CD8-positive, alpha-beta memory T cell (primary cell): Measurements from ENCODE around the gene ADGRV1. TPM values are rescaled to one million over a fixed set of nuclear protein-coding genes. Genes with fewer than 3 reads are reported as not detected.

Experiments used
- CTCF ChIA-PET: fragments of 350-600 bp; sonication (Branson Sonifier 250); formaldehyde crosslinking; loops from one replicate; lab custom pipeline; 2021; ENCODE audit warnings: antibody characterized with exemption; lab: Charles Lee
- POLR2A ChIA-PET: fragments of 350-600 bp; sonication (Branson Sonifier 250); formaldehyde crosslinking; loops from one replicate; lab custom pipeline; 2021; ENCODE audit warnings: antibody characterized with exemption; lab: Charles Lee
- DNase-seq, 5 donors: peaks; one replicate each; pipeline versions ENCODE4 v3.0.0 to v3.0.0-alpha.2; 2020 to 2022; ENCODE audit warnings: mixed read lengths in 1 of 5
- H3K27ac ChIP-seq: one replicate; pipeline ENCODE4 v1.7.0; 2013; ENCODE audit warnings: low read depth, mild to moderate bottlenecking, low read length, moderate library complexity
- H3K27me3 ChIP-seq: 2 replicates; pipeline ENCODE4 v1.7.0; 2013; ENCODE audit warnings: low read length, mild to moderate bottlenecking; ENCODE audit not compliant: insufficient read depth, poor library complexity, severe bottlenecking
- H3K36me3 ChIP-seq: 2 replicates; pipeline ENCODE4 v1.7.0; 2013; ENCODE audit warnings: mild to moderate bottlenecking, low read length, moderate library complexity; ENCODE audit not compliant: insufficient read depth
- H3K4me1 ChIP-seq: 2 replicates; pipeline ENCODE4 v1.7.0; 2013; ENCODE audit warnings: mild to moderate bottlenecking, low read length, moderate library complexity; ENCODE audit not compliant: insufficient read depth
- H3K4me3 ChIP-seq: 2 replicates; pipeline ENCODE4 v1.7.0; 2013; ENCODE audit warnings: mild to moderate bottlenecking, low read length
- H3K9me3 ChIP-seq: 2 replicates; pipeline ENCODE4 v1.7.0; 2013; ENCODE audit warnings: mild to moderate bottlenecking, low read length
- H3K27ac Mint-ChIP-seq, 8 donors: one replicate each; pipeline ENCODE4 v1.8.0; 2020 to 2021; ENCODE audit warnings: mixed read lengths in 8 of 8, mild to moderate bottlenecking in 6 of 8, inconsistent platforms in 3 of 8, moderate library complexity in 3 of 8
- H3K27me3 Mint-ChIP-seq, 2 donors: one replicate each; pipeline ENCODE4 v1.8.0; 2020 to 2021; ENCODE audit warnings: mixed read lengths in 2 of 2, mild to moderate bottlenecking in 1 of 2, moderate library complexity in 1 of 2
- H3K36me3 Mint-ChIP-seq, 3 donors: one replicate each; pipeline ENCODE4 v1.8.0; 2020 to 2021; ENCODE audit warnings: mixed read lengths in 3 of 3, inconsistent platforms in 1 of 3, mild to moderate bottlenecking in 1 of 3
- H3K4me1 Mint-ChIP-seq, 3 donors: one replicate each; pipeline ENCODE4 v1.8.0; 2020 to 2021; ENCODE audit warnings: mixed read lengths in 3 of 3, inconsistent platforms in 1 of 3, mild to moderate bottlenecking in 1 of 3
- H3K4me3 Mint-ChIP-seq, 7 donors: one replicate each; pipeline ENCODE4 v1.8.0; 2020 to 2021; ENCODE audit warnings: mixed read lengths in 7 of 7, mild to moderate bottlenecking in 6 of 7, moderate library complexity in 4 of 7, inconsistent platforms in 2 of 7
- H3K9me3 Mint-ChIP-seq, 5 donors: one replicate each; pipeline ENCODE4 v1.8.0; 2020 to 2022; ENCODE audit warnings: mixed read lengths in 5 of 5, mild to moderate bottlenecking in 3 of 5, moderate library complexity in 2 of 5, inconsistent platforms in 1 of 5
- polyA plus RNA-seq: library from polyadenylated mRNA; unstranded; fragments of 300-500 nt; fragmentation: Illumina TruSeq; gene quantifications from one replicate; pipeline ENCODE4 v1.2.3, GENCODE V29; 2021
- total RNA-seq, 2 experiments: library from RNA; stranded (reverse); gene quantifications; one replicate each; pipeline ENCODE4 v1.2.3, GENCODE V29; 2021

ADGRV1 gene
- total and polyA plus RNA-seq, 3 experiments from 2014 or later: 0.33 to 0.44 TPM; not detected in 1

DNA sequence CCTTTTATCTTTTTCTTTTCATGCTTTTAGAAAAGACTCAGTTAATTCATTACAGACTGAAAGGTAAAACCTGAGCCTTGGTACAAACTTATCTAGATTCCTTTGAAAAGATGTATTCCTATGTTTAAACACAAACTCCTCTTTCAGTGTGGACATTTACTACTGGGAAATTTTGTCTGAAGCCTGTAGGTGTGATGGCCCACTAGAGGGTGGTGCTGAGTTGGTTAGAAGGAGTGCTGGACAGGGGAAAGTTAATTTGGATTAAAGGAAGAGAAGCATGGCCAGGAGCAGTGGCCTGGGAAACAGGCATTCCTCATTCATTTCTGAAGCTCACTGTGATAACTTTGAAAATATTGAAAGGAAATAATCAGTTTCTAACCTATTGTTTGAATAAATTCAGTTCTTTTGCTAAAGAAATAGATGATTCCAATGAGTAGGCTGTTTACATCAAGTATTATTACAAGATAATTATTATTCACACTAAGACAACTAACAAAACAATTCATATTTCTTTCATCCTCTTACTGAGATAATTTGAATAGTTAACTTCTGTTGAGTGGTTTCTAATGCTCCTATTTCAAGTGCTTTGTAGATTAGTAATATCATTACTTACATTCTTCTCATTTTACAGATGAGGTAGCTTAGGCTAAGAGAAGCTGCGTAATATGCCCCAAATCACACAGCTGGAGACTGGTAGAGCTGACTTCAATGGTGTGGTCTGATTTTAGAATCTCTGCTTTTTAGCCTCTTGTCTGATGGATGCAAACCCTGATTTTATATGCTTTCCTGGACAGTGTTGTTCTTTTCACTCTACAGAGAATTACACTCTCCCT lies 150.9 kb downstream of the ADGRV1 start:
- ChIA-PET POLR2A (no interaction called here), CTCF (interaction anchor here (1.2 kb wide), 1 partner anchor 74 kb away, joined by 3 read pairs; no protein-coding TSS in a partner anchor)

DNA sequence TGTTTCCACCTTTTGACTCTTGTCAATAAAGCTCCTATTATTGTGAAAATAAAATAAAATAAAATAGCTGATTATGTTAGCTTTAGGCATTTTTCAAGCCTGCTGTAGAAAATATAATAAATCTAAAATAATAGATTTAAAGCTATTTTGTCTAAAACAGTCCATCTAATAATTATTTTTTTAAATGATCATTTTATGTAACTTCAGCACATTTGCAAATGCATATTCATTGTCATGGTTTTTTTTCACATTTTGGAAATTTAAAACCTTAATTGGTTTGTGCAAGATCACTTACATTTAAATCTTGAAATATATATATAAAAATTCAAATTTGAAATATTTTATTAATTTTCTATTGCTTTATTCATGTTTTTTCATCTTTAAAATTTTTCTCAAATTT lies 159.8 kb downstream of the ADGRV1 start:
- H3K36me3 Mint-ChIP-seq: no peaks in the 10 kb centered on the region
- ChIA-PET POLR2A (no interaction called here), CTCF (no interaction called here)

More for the DNA sequence above, 150.9 kb downstream of the ADGRV1 start:
- H3K36me3 Mint-ChIP-seq: no peaks in the 10 kb centered on the region
- no peak overlapping the region for H3K27ac Mint-ChIP-seq
- no peak for DNase-seq
- no peaks in the 10 kb centered on the region for H3K36me3 ChIP-seq
- H3K9me3 ChIP-seq: no peaks in the 10 kb centered on the region
- no peak overlapping the region for H3K4me3 Mint-ChIP-seq
- no peaks in the 10 kb centered on the region for H3K4me1 ChIP-seq
- H3K4me3 ChIP-seq: no peak overlapping the region
- no peak overlapping the region for H3K27ac ChIP-seq
- no peaks in the 10 kb centered on the region for H3K27me3 ChIP-seq
- peaks cover 0 to 10% of the 10 kb centered on the region in 2 donors for H3K27me3 Mint-ChIP-seq
- H3K9me3 Mint-ChIP-seq: no peaks in the 10 kb centered on the region
- H3K4me1 Mint-ChIP-seq: no peaks in the 10 kb centered on the region

DNA sequence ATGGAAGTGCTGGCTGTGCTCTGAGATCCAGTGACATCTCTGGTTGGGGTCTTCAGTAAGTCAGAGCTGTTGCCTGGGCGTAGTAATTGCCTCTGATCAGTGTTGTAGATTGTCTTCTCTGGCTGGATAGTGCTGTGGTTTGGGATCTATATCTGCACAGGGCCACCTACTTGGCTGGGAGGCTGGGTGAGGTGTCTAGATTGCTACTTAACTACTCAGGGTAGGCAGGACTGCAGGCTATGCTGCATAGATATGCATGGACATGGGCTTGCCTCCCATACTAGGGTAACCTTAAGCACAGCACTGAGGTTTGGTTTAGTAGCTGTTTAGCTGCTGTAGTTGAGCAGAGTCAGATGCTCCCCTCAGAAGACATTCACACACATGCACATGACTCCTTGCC lies 181.0 kb downstream of the ADGRV1 start:
- no peak for DNase-seq
- Mint-ChIP-seq H3K27ac (no peak overlapping the region), H3K36me3 (peaks cover 0 to 8% (median 0%) of the 10 kb centered on the region in 3 donors), H3K4me3 (no peak overlapping the region), H3K27me3 (peaks cover 8 to 10% of the 10 kb centered on the region in 2 donors), H3K9me3 (peaks cover 13 to 21% (median 17%) of the 10 kb centered on the region in 5 donors), H3K4me1 (no peaks in the 10 kb centered on the region)
- no peaks in the 10 kb centered on the region for H3K36me3 ChIP-seq
- ChIA-PET CTCF (no interaction called here), POLR2A (no interaction called here)
- no peaks in the 10 kb centered on the region for H3K27me3 ChIP-seq
- no peaks in the 10 kb centered on the region for H3K9me3 ChIP-seq
- no peak overlapping the region for H3K27ac ChIP-seq
- no peak overlapping the region for H3K4me3 ChIP-seq
- no peaks in the 10 kb centered on the region for H3K4me1 ChIP-seq

More for the DNA sequence above, 159.8 kb downstream of the ADGRV1 start:
- Histone ChIP-seq H3K27me3 (no peaks in the 10 kb centered on the region), H3K4me1 (no peaks in the 10 kb centered on the region), H3K4me3 (no peak overlapping the region), H3K27ac (no peak overlapping the region), H3K9me3 (no peaks in the 10 kb centered on the region), H3K36me3 (no peaks in the 10 kb centered on the region)
- H3K27me3 Mint-ChIP-seq: peaks cover 0 to 4% of the 10 kb centered on the region in 2 donors
- no peak for DNase-seq
- H3K9me3 Mint-ChIP-seq: peaks cover 0 to 3% (median 1%) of the 10 kb centered on the region in 5 donors
- no peak overlapping the region for H3K4me3 Mint-ChIP-seq
- H3K27ac Mint-ChIP-seq: no peak overlapping the region
- no peaks in the 10 kb centered on the region for H3K4me1 Mint-ChIP-seq

DNA sequence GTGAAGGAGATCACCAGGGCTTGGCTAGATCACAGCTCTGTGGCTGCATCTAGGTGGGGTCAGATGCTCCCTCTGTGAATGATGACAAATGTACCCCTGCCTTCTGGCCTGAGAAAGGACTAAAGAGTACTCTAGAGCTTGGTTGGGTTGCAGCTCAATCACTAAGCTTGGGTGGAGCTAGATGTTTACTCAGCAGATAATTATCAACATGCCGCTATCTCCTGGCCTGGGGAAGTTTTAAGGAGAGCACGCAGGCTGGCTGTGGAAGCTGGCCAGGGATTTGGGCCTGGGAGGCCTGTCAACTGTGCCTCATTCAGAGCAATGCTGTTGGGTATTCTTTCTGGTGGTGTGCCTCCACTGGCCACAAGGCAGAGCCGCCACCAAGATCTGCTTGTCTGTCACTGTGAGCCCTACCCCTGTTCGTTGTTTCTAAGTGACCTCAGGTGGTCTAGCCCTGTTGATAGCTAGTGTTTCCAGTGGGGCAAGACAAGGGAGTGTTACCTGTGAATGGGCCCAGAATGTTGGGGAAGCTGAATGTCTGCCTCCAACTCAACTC lies 181.7 kb downstream of the ADGRV1 start:
- H3K9me3 Mint-ChIP-seq: peaks cover 13 to 22% (median 17%) of the 10 kb centered on the region in 5 donors
- H3K36me3 Mint-ChIP-seq: peaks cover 0 to 8% (median 0%) of the 10 kb centered on the region in 3 donors
- CTCF ChIA-PET: no interaction called here
- Histone ChIP-seq H3K4me3 (no peak overlapping the region), H3K4me1 (no peaks in the 10 kb centered on the region), H3K27ac (no peak overlapping the region), H3K27me3 (no peaks in the 10 kb centered on the region), H3K9me3 (no peaks in the 10 kb centered on the region), H3K36me3 (no peaks in the 10 kb centered on the region)
- no peaks in the 10 kb centered on the region for H3K4me1 Mint-ChIP-seq
- no peak for DNase-seq
- H3K27ac Mint-ChIP-seq: no peak overlapping the region
- H3K4me3 Mint-ChIP-seq: no peak overlapping the region
- peaks cover 8 to 10% of the 10 kb centered on the region in 2 donors for H3K27me3 Mint-ChIP-seq
- POLR2A ChIA-PET: no interaction called here

DNA sequence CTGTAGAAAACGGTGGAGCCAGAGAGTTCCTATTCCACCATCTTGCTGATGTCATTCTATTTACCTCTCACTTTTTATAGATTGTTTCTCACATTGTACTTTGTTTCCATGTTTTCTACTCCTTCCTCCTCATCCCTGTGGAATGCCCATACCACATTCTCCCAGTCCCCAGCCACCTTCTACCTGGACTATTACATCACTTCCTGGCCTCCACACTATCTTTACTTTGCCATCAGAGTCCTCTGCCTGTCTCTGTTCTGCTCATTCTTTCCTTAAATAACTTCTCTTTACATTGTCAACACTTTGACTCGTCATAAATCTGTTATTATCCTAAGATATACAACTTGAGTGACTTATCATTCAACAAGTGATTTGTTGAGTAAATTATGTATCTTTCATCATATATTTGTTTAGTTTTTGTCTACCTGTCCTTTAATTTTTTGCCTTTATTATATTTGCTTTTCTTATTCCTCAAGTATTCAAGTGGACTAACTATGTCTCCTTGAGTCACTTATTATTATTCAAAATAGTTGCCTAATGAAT lies 182.5 kb downstream of the ADGRV1 start:
- Mint-ChIP-seq H3K4me1 (no peaks in the 10 kb centered on the region), H3K36me3 (peaks cover 0 to 8% (median 0%) of the 10 kb centered on the region in 3 donors), H3K9me3 (peaks cover 13 to 22% (median 17%) of the 10 kb centered on the region in 5 donors), H3K27ac (no peak overlapping the region), H3K27me3 (peaks cover 10 to 11% of the 10 kb centered on the region in 2 donors), H3K4me3 (no peak overlapping the region)
- POLR2A ChIA-PET: no interaction called here
- Histone ChIP-seq H3K27me3 (no peaks in the 10 kb centered on the region), H3K4me3 (no peak overlapping the region), H3K9me3 (no peaks in the 10 kb centered on the region), H3K27ac (no peak overlapping the region), H3K4me1 (no peaks in the 10 kb centered on the region), H3K36me3 (no peaks in the 10 kb centered on the region)
- CTCF ChIA-PET: no interaction called here
- no peak for DNase-seq

DNA sequence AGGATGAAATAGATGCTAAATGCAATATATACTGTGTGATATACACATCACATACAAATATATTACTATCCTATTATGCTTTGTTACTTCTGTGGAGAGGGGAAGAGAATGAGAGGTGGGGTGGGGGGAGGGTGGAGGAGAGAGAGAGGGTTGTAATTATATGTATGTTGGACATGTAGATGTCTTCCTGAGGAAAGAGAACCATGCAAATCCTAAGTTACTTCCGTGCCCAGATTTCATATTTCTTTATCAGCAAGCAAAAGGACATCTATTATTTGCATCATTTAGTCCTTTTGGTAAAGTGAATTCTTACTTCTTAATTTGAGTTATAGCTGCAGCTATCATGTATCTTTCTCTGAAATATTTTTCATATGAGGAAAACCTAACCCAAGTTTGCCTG lies 187.5 kb downstream of the ADGRV1 start:
- Mint-ChIP-seq H3K27me3 (peaks cover 2 to 10% of the 10 kb centered on the region in 2 donors), H3K4me3 (no peak overlapping the region), H3K4me1 (no peaks in the 10 kb centered on the region), H3K36me3 (peaks cover 0 to 2% (median 0%) of the 10 kb centered on the region in 3 donors), H3K9me3 (peaks cover under 1 to 2% (median 1%) of the 10 kb centered on the region in 5 donors), H3K27ac (no peak overlapping the region)
- H3K27me3 ChIP-seq: no peaks in the 10 kb centered on the region
- H3K9me3 ChIP-seq: no peaks in the 10 kb centered on the region
- CTCF ChIA-PET: no interaction called here
- H3K36me3 ChIP-seq: no peaks in the 10 kb centered on the region
- no peak overlapping the region for H3K4me3 ChIP-seq
- no peak for DNase-seq
- no peak overlapping the region for H3K27ac ChIP-seq
- H3K4me1 ChIP-seq: no peaks in the 10 kb centered on the region
- POLR2A ChIA-PET: no interaction called here

DNA sequence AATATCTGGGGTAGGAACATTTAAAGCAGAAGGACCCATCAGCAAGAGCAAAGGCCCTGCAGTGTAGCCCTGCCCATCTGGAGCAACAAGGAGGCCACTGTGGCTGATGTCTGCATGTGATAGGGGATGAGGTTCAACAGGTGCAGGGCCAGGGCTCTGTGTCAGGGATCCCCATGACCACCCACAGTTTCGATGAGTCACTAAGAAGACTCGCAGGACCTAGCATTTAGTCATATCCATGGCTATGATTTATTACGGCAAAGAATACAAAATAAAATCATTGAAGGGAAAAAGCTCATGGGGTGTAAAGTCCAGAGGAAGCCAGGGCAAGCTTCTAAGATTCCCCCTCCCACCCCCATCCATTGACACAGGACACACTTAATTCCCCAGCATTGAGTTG lies 188.6 kb downstream of the ADGRV1 start:
- Histone ChIP-seq H3K4me1 (no peaks in the 10 kb centered on the region), H3K4me3 (no peak overlapping the region), H3K9me3 (no peaks in the 10 kb centered on the region), H3K27me3 (no peaks in the 10 kb centered on the region), H3K36me3 (no peaks in the 10 kb centered on the region), H3K27ac (no peak overlapping the region)
- no peak for DNase-seq
- Mint-ChIP-seq H3K27ac (peak overlapping the region in 1 of 8 donors; percentile 8), H3K4me3 (no peak overlapping the region), H3K4me1 (no peaks in the 10 kb centered on the region), H3K9me3 (peaks cover 0 to 2% (median 0%) of the 10 kb centered on the region in 5 donors), H3K36me3 (no peaks in the 10 kb centered on the region), H3K27me3 (peaks cover 0 to 8% of the 10 kb centered on the region in 2 donors)
- ChIA-PET CTCF (no interaction called here), POLR2A (no interaction called here)

DNA sequence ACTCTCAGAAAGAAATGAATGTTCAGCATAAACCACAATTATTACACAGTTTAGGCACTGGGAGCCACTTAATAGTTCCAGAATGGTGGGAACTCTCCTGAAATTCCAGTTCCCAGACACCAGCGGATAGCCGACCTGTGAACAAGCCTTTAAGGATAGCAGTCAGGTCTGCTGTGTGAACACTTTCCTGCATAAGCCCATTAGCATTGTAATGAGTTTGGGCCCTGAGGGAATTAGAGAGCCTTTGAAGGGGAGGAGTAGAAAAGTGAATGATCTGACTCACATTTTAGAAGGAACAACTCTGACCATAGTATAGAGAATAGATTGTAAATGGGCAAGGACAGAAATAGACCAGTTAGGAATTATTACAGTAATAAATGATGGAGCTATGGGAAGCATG lies 189.1 kb downstream of the ADGRV1 start:
- no peak overlapping the region for H3K27ac Mint-ChIP-seq
- no peaks in the 10 kb centered on the region for H3K36me3 Mint-ChIP-seq
- ChIA-PET CTCF (no interaction called here), POLR2A (no interaction called here)
- Histone ChIP-seq H3K36me3 (no peaks in the 10 kb centered on the region), H3K27ac (no peak overlapping the region), H3K4me1 (no peaks in the 10 kb centered on the region), H3K27me3 (no peaks in the 10 kb centered on the region), H3K9me3 (no peaks in the 10 kb centered on the region), H3K4me3 (no peak overlapping the region)
- H3K27me3 Mint-ChIP-seq: peaks cover 0 to 8% of the 10 kb centered on the region in 2 donors
- H3K9me3 Mint-ChIP-seq: peaks cover 0 to 2% (median 0%) of the 10 kb centered on the region in 5 donors
- no peak for DNase-seq
- no peaks in the 10 kb centered on the region for H3K4me1 Mint-ChIP-seq
- H3K4me3 Mint-ChIP-seq: no peak overlapping the region
